ENCODE measurements around the gene PMS1.

DNA sequence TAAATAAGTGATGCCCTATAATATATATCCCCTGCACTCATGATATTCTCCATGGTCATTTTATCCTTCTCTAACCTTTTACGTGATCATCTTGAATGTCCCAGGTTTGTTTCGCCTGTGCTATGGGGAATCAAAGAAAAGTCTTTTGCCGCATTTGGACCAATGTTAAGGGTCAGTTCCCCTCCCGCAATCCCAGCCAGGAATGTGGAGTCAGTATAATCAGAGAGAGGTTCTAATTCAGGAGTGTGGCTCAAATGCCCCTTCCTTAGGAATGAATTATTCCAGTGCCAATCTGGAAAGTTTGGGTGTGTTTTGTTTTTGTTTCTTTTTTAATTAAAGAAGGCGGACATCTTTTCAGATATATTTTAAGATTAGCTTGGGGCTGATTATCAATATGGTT lies 41.8 kb downstream of the PMS1 start:
- TF ChIP-seq, protein P1, sequence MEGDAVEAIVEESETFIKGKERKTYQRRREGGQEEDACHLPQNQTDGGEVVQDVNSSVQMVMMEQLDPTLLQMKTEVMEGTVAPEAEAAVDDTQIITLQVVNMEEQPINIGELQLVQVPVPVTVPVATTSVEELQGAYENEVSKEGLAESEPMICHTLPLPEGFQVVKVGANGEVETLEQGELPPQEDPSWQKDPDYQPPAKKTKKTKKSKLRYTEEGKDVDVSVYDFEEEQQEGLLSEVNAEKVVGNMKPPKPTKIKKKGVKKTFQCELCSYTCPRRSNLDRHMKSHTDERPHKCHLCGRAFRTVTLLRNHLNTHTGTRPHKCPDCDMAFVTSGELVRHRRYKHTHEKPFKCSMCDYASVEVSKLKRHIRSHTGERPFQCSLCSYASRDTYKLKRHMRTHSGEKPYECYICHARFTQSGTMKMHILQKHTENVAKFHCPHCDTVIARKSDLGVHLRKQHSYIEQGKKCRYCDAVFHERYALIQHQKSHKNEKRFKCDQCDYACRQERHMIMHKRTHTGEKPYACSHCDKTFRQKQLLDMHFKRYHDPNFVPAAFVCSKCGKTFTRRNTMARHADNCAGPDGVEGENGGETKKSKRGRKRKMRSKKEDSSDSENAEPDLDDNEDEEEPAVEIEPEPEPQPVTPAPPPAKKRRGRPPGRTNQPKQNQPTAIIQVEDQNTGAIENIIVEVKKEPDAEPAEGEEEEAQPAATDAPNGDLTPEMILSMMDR (IDR thresholded peaks at IDR 0.05) = no peak
- TF ChIP-seq POLR2A (IDR thresholded peaks at IDR 0.05) = no peak
